ENCODE data around the gene TEC. TPM values are rescaled to one million over a fixed set of nuclear protein-coding genes. Genes with fewer than 3 reads are reported as not detected.

Gene TEC
- total and polyA plus RNA-seq, 9 of the 15 experiments (the other 6 are each of a cell fraction or from before 2014, with no cell fraction given), result 5.3 to 14.7 (median 8.8) TPM

DNA sequence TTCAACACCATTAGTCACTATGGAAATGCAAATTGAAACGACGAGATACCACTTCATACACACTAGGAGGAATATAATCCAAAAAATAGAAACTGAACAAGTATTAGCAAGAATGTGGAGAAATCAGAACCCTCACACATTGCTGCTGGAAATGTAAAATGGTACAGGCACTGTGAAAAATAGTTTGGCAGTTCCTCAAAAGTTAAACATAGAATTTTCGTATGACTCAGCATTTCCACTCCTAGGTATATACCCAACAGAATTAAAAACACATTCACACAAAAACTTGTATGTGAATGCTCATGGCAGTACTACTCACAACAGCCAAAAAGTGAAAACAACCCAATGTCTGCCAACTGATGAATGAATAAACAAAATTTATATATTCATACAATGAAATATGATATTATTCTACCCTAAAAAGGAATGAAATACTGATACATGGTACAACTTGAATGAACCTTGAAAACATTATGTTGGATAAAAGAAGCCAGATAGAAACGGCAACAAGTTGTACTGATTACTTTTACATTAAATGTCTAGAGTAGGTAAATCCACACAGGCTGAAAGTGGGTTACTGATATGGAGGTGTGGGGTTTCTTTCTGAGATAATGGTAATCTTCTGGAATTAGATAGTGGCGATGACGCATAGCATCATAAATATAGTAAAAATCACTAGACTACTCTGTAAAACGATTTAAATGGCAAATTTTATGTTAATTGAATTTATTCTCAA, 22.3 kb downstream of the TEC start (continued):
- TF ChIP-seq, protein P1, sequence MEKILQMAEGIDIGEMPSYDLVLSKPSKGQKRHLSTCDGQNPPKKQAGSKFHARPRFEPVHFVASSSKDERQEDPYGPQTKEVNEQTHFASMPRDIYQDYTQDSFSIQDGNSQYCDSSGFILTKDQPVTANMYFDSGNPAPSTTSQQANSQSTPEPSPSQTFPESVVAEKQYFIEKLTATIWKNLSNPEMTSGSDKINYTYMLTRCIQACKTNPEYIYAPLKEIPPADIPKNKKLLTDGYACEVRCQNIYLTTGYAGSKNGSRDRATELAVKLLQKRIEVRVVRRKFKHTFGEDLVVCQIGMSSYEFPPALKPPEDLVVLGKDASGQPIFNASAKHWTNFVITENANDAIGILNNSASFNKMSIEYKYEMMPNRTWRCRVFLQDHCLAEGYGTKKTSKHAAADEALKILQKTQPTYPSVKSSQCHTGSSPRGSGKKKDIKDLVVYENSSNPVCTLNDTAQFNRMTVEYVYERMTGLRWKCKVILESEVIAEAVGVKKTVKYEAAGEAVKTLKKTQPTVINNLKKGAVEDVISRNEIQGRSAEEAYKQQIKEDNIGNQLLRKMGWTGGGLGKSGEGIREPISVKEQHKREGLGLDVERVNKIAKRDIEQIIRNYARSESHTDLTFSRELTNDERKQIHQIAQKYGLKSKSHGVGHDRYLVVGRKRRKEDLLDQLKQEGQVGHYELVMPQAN (IDR thresholded peaks at IDR 0.05; ENCODE audit: borderline replicate concordance), result no peak
- TF ChIP-seq JUND (IDR thresholded peaks at IDR 0.05; ENCODE audit: borderline replicate concordance, low read depth, low read length) (peak; percentile 75; the same call in 1 of the 2 replicates), JUND (tag; IDR thresholded peaks at IDR 0.05; ENCODE audit: borderline replicate concordance, low read depth, low read length) (peak; percentile 75; the same call in 2 of the 3 replicates), LEF1 (IDR thresholded peaks at IDR 0.05) (no peak), PRPF4 (IDR thresholded peaks at IDR 0.05; ENCODE audit: insufficient read depth, low read depth, low read length, poor library complexity, severe bottlenecking) (no peak), ZNF75A (CRISPR knock-in tag; IDR thresholded peaks at IDR 0.05) (no peak), MTF1 (CRISPR knock-in tag; IDR thresholded peaks at IDR 0.05; ENCODE audit: borderline replicate concordance) (no peak), PCBP2 (IDR thresholded peaks at IDR 0.05; ENCODE audit: low read depth, low read length, poor library complexity, severe bottlenecking) (no peak), DIDO1 (tag; IDR thresholded peaks at IDR 0.05; ENCODE audit: low read depth) (no peak), ETV1 (tag; conservative IDR thresholded peaks at IDR 0.05; ENCODE audit: low read depth) (no peak), SPI1 (IDR thresholded peaks at IDR 0.05; ENCODE audit: borderline replicate concordance, low read depth, low read length) (peak; percentile 87), ZNF224 (CRISPR knock-in tag; IDR thresholded peaks at IDR 0.05) (no peak), ZNF184 (CRISPR knock-in tag; IDR thresholded peaks at IDR 0.05) (no peak), HMGN3 (IDR thresholded peaks at IDR 0.05; ENCODE audit: borderline replicate concordance, extremely low read depth, insufficient read length, low read depth, low read length) (no peak), MED1 (CRISPR knock-in tag; IDR thresholded peaks at IDR 0.05; ENCODE audit: borderline replicate concordance) (no peak), SMAD3 (CRISPR knock-in tag; conservative IDR thresholded peaks at IDR 0.05) (no peak)
- TF ChIP-seq, protein P2, sequence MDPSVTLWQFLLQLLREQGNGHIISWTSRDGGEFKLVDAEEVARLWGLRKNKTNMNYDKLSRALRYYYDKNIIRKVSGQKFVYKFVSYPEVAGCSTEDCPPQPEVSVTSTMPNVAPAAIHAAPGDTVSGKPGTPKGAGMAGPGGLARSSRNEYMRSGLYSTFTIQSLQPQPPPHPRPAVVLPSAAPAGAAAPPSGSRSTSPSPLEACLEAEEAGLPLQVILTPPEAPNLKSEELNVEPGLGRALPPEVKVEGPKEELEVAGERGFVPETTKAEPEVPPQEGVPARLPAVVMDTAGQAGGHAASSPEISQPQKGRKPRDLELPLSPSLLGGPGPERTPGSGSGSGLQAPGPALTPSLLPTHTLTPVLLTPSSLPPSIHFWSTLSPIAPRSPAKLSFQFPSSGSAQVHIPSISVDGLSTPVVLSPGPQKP (CRISPR knock-in tag; IDR thresholded peaks at IDR 0.05), result no peak
- TF ChIP-seq, protein P3, sequence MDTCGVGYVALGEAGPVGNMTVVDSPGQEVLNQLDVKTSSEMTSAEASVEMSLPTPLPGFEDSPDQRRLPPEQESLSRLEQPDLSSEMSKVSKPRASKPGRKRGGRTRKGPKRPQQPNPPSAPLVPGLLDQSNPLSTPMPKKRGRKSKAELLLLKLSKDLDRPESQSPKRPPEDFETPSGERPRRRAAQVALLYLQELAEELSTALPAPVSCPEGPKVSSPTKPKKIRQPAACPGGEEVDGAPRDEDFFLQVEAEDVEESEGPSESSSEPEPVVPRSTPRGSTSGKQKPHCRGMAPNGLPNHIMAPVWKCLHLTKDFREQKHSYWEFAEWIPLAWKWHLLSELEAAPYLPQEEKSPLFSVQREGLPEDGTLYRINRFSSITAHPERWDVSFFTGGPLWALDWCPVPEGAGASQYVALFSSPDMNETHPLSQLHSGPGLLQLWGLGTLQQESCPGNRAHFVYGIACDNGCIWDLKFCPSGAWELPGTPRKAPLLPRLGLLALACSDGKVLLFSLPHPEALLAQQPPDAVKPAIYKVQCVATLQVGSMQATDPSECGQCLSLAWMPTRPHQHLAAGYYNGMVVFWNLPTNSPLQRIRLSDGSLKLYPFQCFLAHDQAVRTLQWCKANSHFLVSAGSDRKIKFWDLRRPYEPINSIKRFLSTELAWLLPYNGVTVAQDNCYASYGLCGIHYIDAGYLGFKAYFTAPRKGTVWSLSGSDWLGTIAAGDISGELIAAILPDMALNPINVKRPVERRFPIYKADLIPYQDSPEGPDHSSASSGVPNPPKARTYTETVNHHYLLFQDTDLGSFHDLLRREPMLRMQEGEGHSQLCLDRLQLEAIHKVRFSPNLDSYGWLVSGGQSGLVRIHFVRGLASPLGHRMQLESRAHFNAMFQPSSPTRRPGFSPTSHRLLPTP (IDR thresholded peaks at IDR 0.05; ENCODE audit: borderline replicate concordance, extremely low read depth, insufficient read length), result no peak

Measured in K562 (cell line).